K562 (cell line): ENCODE measurements around the gene FAM184B. TPM values are rescaled to one million over a fixed set of nuclear protein-coding genes. Genes with fewer than 3 reads are reported as not detected.

Experiments
- ARNT ChIP-seq, 2 experiments: fragments of 450-650 bp; IDR thresholded peaks; 2 replicates each; pipeline ENCODE4 v1.6.1; 2016; ENCODE audit warnings: mild to moderate bottlenecking in 1 of 2
- BRF1 ChIP-seq: IDR thresholded peaks from 3 replicates; pipeline ENCODE4 v1.6.1; 2011; ENCODE audit warnings: borderline replicate concordance, mild to moderate bottlenecking; ENCODE audit not compliant: insufficient read length; ENCODE audit errors: extremely low read depth
- DDX20 ChIP-seq: fragments of 450-650 bp; IDR thresholded peaks from 2 replicates; pipeline ENCODE4 v1.6.1; 2016; ENCODE audit warnings: missing genetic modification characterization, low read depth, mild to moderate bottlenecking, missing compliant biosample characterization, moderate library complexity
- FOXA1 ChIP-seq: fragments of 450-650 bp; IDR thresholded peaks from 2 replicates; pipeline ENCODE4 v1.6.1; 2016; ENCODE audit warnings: mild to moderate bottlenecking, borderline replicate concordance
- GABPA ChIP-seq: fragments of 200-800 bp; sonication (Bioruptor generic); conservative IDR thresholded peaks from 2 replicates; pipeline ENCODE4 v1.6.1; 2016; ENCODE audit warnings: low read depth, missing genetic modification characterization, missing compliant biosample characterization
- NBN ChIP-seq: fragments of 450-650 bp; IDR thresholded peaks from 2 replicates; pipeline ENCODE4 v1.6.1; 2016; ENCODE audit warnings: low read depth, mild to moderate bottlenecking
- NUFIP1 ChIP-seq: fragments of 450-650 bp; IDR thresholded peaks from 2 replicates; pipeline ENCODE4 v1.6.1; 2018; ENCODE audit not compliant: partially characterized antibody
- SMAD4 ChIP-seq: fragments of 250-450 bp; sonication (Bioruptor Pico); conservative IDR thresholded peaks from 2 replicates; pipeline ENCODE4 v1.8.0; 2021; ENCODE audit warnings: inconsistent platforms, mild to moderate bottlenecking, moderate library complexity
- SOX6 ChIP-seq: fragments of 450-650 bp; IDR thresholded peaks from 2 replicates; pipeline ENCODE4 v1.6.1; 2014; ENCODE audit warnings: mild to moderate bottlenecking
- TCF15 ChIP-seq: fragments of 250-450 bp; sonication (Bioruptor Pico); IDR thresholded peaks from 2 replicates; pipeline ENCODE4 v1.8.0; 2022; ENCODE audit warnings: moderate library complexity, mild to moderate bottlenecking, inconsistent platforms
- TRIM24 ChIP-seq, 2 experiments: fragments of 450-650 bp; IDR thresholded peaks; 2 replicates each; pipeline ENCODE4 v1.6.1; 2016
- USF2 ChIP-seq: sonication (generic); formaldehyde crosslinking; IDR thresholded peaks from 2 replicates; pipeline ENCODE4 v1.5.0; 2020; ENCODE audit warnings: missing genetic modification reagents
- ZBTB11 ChIP-seq, 3 experiments: fragments of 200-800 bp in 1 of 3; fragments of 250-450 bp in 1 of 3; fragments of 450-650 bp in 1 of 3; sonication (Bioruptor Pico) in 1 of 3; sonication (Bioruptor generic) in 1 of 3; formaldehyde crosslinking in 1 of 3; IDR thresholded peaks; 2 replicates each; pipeline versions ENCODE4 v1.6.1 to v1.8.0; 2016 to 2022; ENCODE audit warnings: mild to moderate bottlenecking in 2 of 3, missing genetic modification characterization in 2 of 3, missing compliant biosample characterization in 1 of 3, moderate library complexity in 1 of 3
- ZBTB43 ChIP-seq: sonication (generic); formaldehyde crosslinking; IDR thresholded peaks from 2 replicates; pipeline ENCODE4 v1.8.0; 2023; ENCODE audit warnings: mild to moderate bottlenecking, missing genetic modification reagents
- polyA plus RNA-seq, 8 experiments: library from polyadenylated mRNA; depleted of rRNA in 4 of 8; stranded (reverse) in 5 of 8; unstranded in 3 of 8; fragments of >200 nt; fragmentation: Nextera tagmentation in 2 of 8; fragmentation: Illumina TruSeq in 1 of 8; extraction: Ambion mirVana in 2 of 8; extraction: Trizol in 1 of 8; gene quantifications; 2 replicates each; pipeline versions ENCODE4 v1.2.1 to v1.2.3, GENCODE V29; 2011 to 2014; ENCODE audit warnings: inconsistent platforms in 1 of 8, missing spikeins in 1 of 8
- total RNA-seq, 7 experiments: library from RNA; depleted of rRNA in 6 of 7; stranded (reverse); fragments of >200 nt in 6 of 7; fragmentation: Illumina TruSeq in 2 of 7; extraction: Trizol in 2 of 7; gene quantifications; 2 replicates each; pipeline versions ENCODE4 v1.2.1 to v1.2.3, GENCODE V29; 2011 to 2021; ENCODE audit warnings: low replicate concordance in 1 of 7
- TF ChIP-seq, protein P1 (sequence below): fragments of 450-650 bp; formaldehyde crosslinking; conservative IDR thresholded peaks from 2 replicates; pipeline ENCODE4 v1.4.0; 2022; ENCODE audit warnings: mild to moderate bottlenecking, missing genetic modification characterization
- TF ChIP-seq, protein P2 (sequence below): fragments of 450-650 bp; formaldehyde crosslinking; IDR thresholded peaks from 2 replicates; pipeline ENCODE4 v1.4.0; 2022; ENCODE audit warnings: missing genetic modification characterization
- TF ChIP-seq, protein P3 (sequence below): fragments of 250-450 bp; sonication (Bioruptor Pico); IDR thresholded peaks from 2 replicates; pipeline ENCODE4 v1.4.0; 2020; ENCODE audit warnings: mild to moderate bottlenecking

FAM184B gene
- total and polyA plus RNA-seq, 9 of the 15 experiments (the other 6 are each of a cell fraction or from before 2014, with no cell fraction given) = not detected

GRCh38 chr4:17670423-17670822 is 111.0 kb downstream of the FAM184B start (continued):
- TF ChIP-seq USF2 (CRISPR knock-in tag) = no peak
- TF ChIP-seq NUFIP1 = no peak
- no peak for TF ChIP-seq DDX20 (tag)
- TF ChIP-seq FOXA1 = no peak
- peak in 1 of 2 experiments; percentile 59; a peak in 1 of 4 replicates for TF ChIP-seq ARNT (IDR thresholded peaks at IDR 0.05)
- peak; percentile 67 to 76; a peak in 3 of 4 replicates for TF ChIP-seq TRIM24 (IDR thresholded peaks at IDR 0.05)
- TF ChIP-seq, protein P1, sequence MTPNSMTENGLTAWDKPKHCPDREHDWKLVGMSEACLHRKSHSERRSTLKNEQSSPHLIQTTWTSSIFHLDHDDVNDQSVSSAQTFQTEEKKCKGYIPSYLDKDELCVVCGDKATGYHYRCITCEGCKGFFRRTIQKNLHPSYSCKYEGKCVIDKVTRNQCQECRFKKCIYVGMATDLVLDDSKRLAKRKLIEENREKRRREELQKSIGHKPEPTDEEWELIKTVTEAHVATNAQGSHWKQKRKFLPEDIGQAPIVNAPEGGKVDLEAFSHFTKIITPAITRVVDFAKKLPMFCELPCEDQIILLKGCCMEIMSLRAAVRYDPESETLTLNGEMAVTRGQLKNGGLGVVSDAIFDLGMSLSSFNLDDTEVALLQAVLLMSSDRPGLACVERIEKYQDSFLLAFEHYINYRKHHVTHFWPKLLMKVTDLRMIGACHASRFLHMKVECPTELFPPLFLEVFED (CRISPR knock-in tag) = no peak
- TF ChIP-seq SOX6 = peak; percentile 83
- TF ChIP-seq ZBTB11 (CRISPR knock-in tag; IDR thresholded peaks at IDR 0.05) = peak in 1 of 3 experiments; percentile 49; a peak in 1 of 6 replicates
- TF ChIP-seq, protein P2, sequence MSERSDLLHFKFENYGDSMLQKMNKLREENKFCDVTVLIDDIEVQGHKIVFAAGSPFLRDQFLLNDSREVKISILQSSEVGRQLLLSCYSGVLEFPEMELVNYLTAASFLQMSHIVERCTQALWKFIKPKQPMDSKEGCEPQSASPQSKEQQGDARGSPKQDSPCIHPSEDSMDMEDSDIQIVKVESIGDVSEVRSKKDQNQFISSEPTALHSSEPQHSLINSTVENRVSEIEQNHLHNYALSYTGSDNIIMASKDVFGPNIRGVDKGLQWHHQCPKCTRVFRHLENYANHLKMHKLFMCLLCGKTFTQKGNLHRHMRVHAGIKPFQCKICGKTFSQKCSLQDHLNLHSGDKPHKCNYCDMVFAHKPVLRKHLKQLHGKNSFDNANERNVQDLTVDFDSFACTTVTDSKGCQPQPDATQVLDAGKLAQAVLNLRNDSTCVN (CRISPR knock-in tag) = no peak
- TF ChIP-seq BRF1 = no peak
- peak; percentile 58; the same call in 1 of the 2 replicates for TF ChIP-seq SMAD4 (CRISPR knock-in tag)
- no peak for TF ChIP-seq NBN
- no peak for TF ChIP-seq GABPA (tag)
- TF ChIP-seq, protein P3, sequence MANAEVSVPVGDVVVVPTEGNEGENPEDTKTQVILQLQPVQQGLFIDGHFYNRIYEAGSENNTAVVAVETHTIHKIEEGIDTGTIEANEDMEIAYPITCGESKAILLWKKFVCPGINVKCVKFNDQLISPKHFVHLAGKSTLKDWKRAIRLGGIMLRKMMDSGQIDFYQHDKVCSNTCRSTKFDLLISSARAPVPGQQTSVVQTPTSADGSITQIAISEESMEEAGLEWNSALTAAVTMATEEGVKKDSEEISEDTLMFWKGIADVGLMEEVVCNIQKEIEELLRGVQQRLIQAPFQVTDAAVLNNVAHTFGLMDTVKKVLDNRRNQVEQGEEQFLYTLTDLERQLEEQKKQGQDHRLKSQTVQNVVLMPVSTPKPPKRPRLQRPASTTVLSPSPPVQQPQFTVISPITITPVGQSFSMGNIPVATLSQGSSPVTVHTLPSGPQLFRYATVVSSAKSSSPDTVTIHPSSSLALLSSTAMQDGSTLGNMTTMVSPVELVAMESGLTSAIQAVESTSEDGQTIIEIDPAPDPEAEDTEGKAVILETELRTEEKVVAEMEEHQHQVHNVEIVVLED = no peak
- TF ChIP-seq TCF15 (CRISPR knock-in tag) = no peak
- TF ChIP-seq ZBTB43 = no peak
